Ovary (tissue), 9 donors: ENCODE results near the gene PIK3R6. TPM values are rescaled to one million over a fixed set of nuclear protein-coding genes. Genes with fewer than 3 reads are reported as not detected.

ENCODE experiments used
- DNase-seq, 5 donors: peaks; one replicate each; pipeline ENCODE4 v3.0.0-alpha.2; 2019 to 2020
- H3K27ac ChIP-seq, 2 donors: fragments of 200-600 bp; one replicate each; pipeline versions ENCODE4 v1.5.1 to v1.8.0; 2019 to 2022
- H3K27me3 ChIP-seq: fragments of 200-600 bp; one replicate; pipeline ENCODE4 v1.8.0; 2022
- H3K36me3 ChIP-seq: fragments of 200-600 bp; sonication (generic); one replicate; pipeline ENCODE4 v1.5.1; 2019
- H3K4me1 ChIP-seq: one replicate; pipeline ENCODE4 v1.8.1; 2013; ENCODE audit warnings: mild to moderate bottlenecking, moderate library complexity; ENCODE audit not compliant: insufficient read depth
- H3K4me3 ChIP-seq: fragments of 200-600 bp; sonication (generic); one replicate; pipeline ENCODE4 v1.5.1; 2017
- H3K9me3 ChIP-seq, 2 donors: fragments of 200-600 bp in 1 of 2; sonication (generic) in 1 of 2; one replicate each; pipeline versions ENCODE4 v1.5.1 to v1.8.1; 2013 to 2019; ENCODE audit warnings: mild to moderate bottlenecking in 1 of 2, moderate library complexity in 1 of 2
- CTCF ChIP-seq, 3 donors: fragments of 450-650 bp in 2 of 3; fragments of 200-600 bp in 1 of 3; IDR thresholded peaks; one replicate each; pipeline versions ENCODE4 v1.5.1 to v1.8.0; 2016 to 2022; ENCODE audit warnings: antibody characterized with exemption in 3 of 3, mild to moderate bottlenecking in 1 of 3
- EP300 ChIP-seq: sonication (generic); formaldehyde crosslinking; IDR thresholded peaks from one replicate; pipeline ENCODE4 v1.6.1; 2017; ENCODE audit warnings: antibody characterized with exemption
- POLR2A ChIP-seq: fragments of 450-650 bp; IDR thresholded peaks from one replicate; pipeline ENCODE4 v1.6.1; 2017; ENCODE audit warnings: antibody characterized with exemption, mild to moderate bottlenecking, moderate library complexity
- WGBS, 3 donors: extraction: QIAGEN DNeasy Blood & Tissue Kit in 1 of 3; methylation state at CpG; one replicate each; pipeline versions ENCODE4 v1.1.5 to v1.1.7; 2013 to 2017; 5-methylcytosine and 5-hydroxymethylcytosine counted together
- intact Hi-C, 4 donors: fragments of 100-400 bp; cut with DNase I; formaldehyde crosslinking; loops; one replicate each; pipeline versions ENCODE4 v1.11.0 to v1.15.1; 2022 to 2023
- polyA plus RNA-seq, 2 donors: library from polyadenylated mRNA; stranded (reverse); fragments of 200-250 nt in 1 of 2; fragments of 350-450 nt in 1 of 2; fragmentation: Illumina TruSeq in 1 of 2; extraction: RNeasy Lipid Tissue Mini Kit (QIAGEN cat#74804) in 1 of 2; gene quantifications; one replicate each; pipeline ENCODE4 v1.2.3, GENCODE V29; 2013 to 2014
- total RNA-seq, 7 donors: library from RNA; depleted of rRNA in 2 of 7; stranded (reverse); fragments of >200 nt in 2 of 7; fragmentation: NEBNext Ultra II Directional in 3 of 7; extraction: Animal tissue kit (Norgen Biotek cat#: 25700) in 3 of 7; gene quantifications; one replicate each; pipeline versions ENCODE4 v1.1.0 to v1.2.4, GENCODE V29; 2016 to 2023
- donor health status: DM: no; HTN: no; CAD: no; lungs with moderate emphysema.
- donor health status: DM: no; HTN: no; CAD: no.
- donor health status: Bipolar disorder and iron deficiency.
- donor health status: DM: yes; HTN: yes; CAD: no.
- donor health status: DM: no; HTN: no; CAD: no.
- donor health status: DM: yes; HTN: yes; CAD: no.

Gene PIK3R6
- total and polyA plus RNA-seq, 9 donors = 0.12 to 0.93 (median 0.23) TPM

DNA sequence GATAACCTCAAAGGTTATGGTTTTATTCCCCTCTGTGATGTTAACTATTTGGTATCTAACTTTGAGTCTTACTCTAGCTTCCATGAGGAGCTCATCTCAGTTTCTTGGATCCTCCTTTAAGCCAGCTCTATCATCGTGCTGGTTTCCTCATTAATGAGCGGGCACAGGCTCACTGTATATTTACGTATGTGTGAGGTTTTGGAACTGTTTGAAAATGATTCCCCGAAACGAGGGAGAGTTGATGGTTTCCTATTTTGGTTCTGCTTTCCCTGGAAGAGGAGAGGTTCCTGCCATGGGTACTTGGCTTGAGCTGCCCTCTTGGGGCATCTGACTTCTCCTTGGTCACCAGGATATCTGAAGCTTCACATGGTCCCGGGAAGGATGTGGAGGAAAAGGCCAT, 32.7 kb upstream of the PIK3R6 start:
- WGBS, 3 donors = 53 to 66% (median 54%) methylated on average over 6 of the region's 6 CpGs
- no peak overlapping the region for H3K4me3 ChIP-seq
- intact Hi-C loops = loop anchor here in 1 of 4 donors (10.0 kb wide), 1 partner anchor 455 kb away; no protein-coding TSS in a partner anchor
- DNase-seq = no peak
- no peak overlapping the region for H3K27ac ChIP-seq
- H3K4me1 ChIP-seq = no peaks in the 10 kb centered on the region
- no peaks in the 10 kb centered on the region for H3K36me3 ChIP-seq
- no peaks in the 10 kb centered on the region for H3K9me3 ChIP-seq
- no peaks in the 10 kb centered on the region for H3K27me3 ChIP-seq
- no peak for TF ChIP-seq EP300
- TF ChIP-seq CTCF (IDR thresholded peaks at IDR 0.05) = no peak
- no peak for TF ChIP-seq POLR2A

DNA sequence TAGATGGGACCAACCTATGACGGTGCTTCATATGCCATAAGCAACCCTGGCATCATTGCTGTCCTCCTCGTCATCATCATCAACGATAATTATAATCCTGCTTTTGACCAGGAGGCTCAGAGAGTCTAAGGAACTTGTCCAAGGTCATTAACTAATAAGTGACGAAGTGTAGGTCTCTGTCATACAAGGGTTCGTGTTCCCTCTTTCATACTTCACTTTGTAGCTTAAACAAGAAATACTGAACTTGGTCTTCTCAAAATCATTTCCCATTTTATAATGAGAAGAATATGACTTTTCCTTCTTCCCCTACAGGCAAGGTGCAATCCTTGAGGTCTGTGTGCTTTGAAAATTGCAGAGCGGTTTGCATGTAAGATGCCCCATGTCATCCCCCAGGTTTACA, 31.2 kb upstream of the PIK3R6 start:
- Histone ChIP-seq H3K36me3 (no peaks in the 10 kb centered on the region), H3K4me3 (no peak overlapping the region), H3K27me3 (no peaks in the 10 kb centered on the region), H3K27ac (no peak overlapping the region), H3K4me1 (no peaks in the 10 kb centered on the region), H3K9me3 (no peaks in the 10 kb centered on the region)
- no peak for DNase-seq
- intact Hi-C loops = no loop called here
- TF ChIP-seq POLR2A (no peak), CTCF (IDR thresholded peaks at IDR 0.05) (no peak), EP300 (no peak)
- WGBS, 3 donors = 67 to 82% (median 80%) methylated on average over 6 of the region's 6 CpGs

GRCh38 chr17:8898126-8898525, 30.7 kb upstream of the PIK3R6 start:
- Histone ChIP-seq H3K36me3 (no peaks in the 10 kb centered on the region), H3K4me1 (no peaks in the 10 kb centered on the region), H3K4me3 (no peak overlapping the region), H3K27me3 (no peaks in the 10 kb centered on the region), H3K27ac (no peak overlapping the region), H3K9me3 (no peaks in the 10 kb centered on the region)
- intact Hi-C loops = no loop called here
- no peak for TF ChIP-seq EP300
- TF ChIP-seq POLR2A = no peak
- TF ChIP-seq CTCF (IDR thresholded peaks at IDR 0.05) = no peak
- DNase-seq = no peak
- 73 to 80% (median 76%) methylated on average over 2 of the region's 2 CpGs for WGBS, 3 donors

- no peak overlapping the region for H3K27ac ChIP-seq
- TF ChIP-seq POLR2A = no peak
- no peak for TF ChIP-seq CTCF (IDR thresholded peaks at IDR 0.05)
- TF ChIP-seq EP300 = no peak
- 71 to 78% (median 76%) methylated on average over 12 of the region's 12 CpGs for WGBS, 3 donors
- no peaks in the 10 kb centered on the region for H3K36me3 ChIP-seq
- no peaks in the 10 kb centered on the region for H3K9me3 ChIP-seq
- no peaks in the 10 kb centered on the region for H3K4me1 ChIP-seq
- DNase-seq = no peak
- no peak overlapping the region for H3K4me3 ChIP-seq
- intact Hi-C loops = no loop called here
- no peaks in the 10 kb centered on the region for H3K27me3 ChIP-seq
Observed at GRCh38 chr17:8896641-8897635, 29.5 kb upstream of the PIK3R6 start.
